GM06990 (cell line): ENCODE data around the gene ARHGAP12.
A peak's percentile ranks its signal among the peaks of the same experiment; 100 is the strongest.

Experiments
- DNase-seq: peaks from one replicate; pipeline ENCODE4 v3.0.0-alpha.2; 2011; ENCODE audit not compliant: insufficient read length; ENCODE audit errors: extremely low read depth
- H3K27me3 ChIP-seq: replicated peaks from 2 replicates; pipeline ENCODE4 v1.6.0; 2011; ENCODE audit warnings: low read length; ENCODE audit not compliant: control insufficient read depth, insufficient read depth
- H3K36me3 ChIP-seq: 2 replicates; pipeline ENCODE4 v1.5.1; 2011; ENCODE audit warnings: low read length; ENCODE audit not compliant: control insufficient read depth, insufficient read depth
- H3K4me3 ChIP-seq: replicated peaks from 2 replicates; pipeline ENCODE4 v1.5.1; 2011; ENCODE audit warnings: low read depth, mild to moderate bottlenecking, control low read depth, low read length
- CTCF ChIP-seq: IDR thresholded peaks from 2 replicates; pipeline ENCODE4 v1.5.1; 2011; ENCODE audit warnings: low read length, control low read depth, mild to moderate bottlenecking, inconsistent platforms; ENCODE audit not compliant: insufficient read depth, poor library complexity, severe bottlenecking

Gene ARHGAP12

GRCh38 chr10:31761156-31761555 lies 167.5 kb downstream of the ARHGAP12 start:
- Histone ChIP-seq H3K36me3 (no peaks in the 10 kb centered on the region), H3K4me3 (no peak overlapping the region), H3K27me3 (no peaks in the 10 kb centered on the region)
- TF ChIP-seq CTCF: no peak
- DNase-seq: no peak

- Histone ChIP-seq H3K4me3 (peak overlapping the region; percentile 73), H3K36me3 (no peaks in the 10 kb centered on the region), H3K27me3 (no peaks in the 10 kb centered on the region)
- DNase-seq: no peak
- no peak for TF ChIP-seq CTCF
Observed at GRCh38 chr10:31760674-31761081, 168.0 kb downstream of the ARHGAP12 start.

- Histone ChIP-seq H3K4me3 (peak overlapping the region; percentile 95), H3K36me3 (no peaks in the 10 kb centered on the region), H3K27me3 (no peaks in the 10 kb centered on the region)
- DNase-seq: peak; percentile 96
- TF ChIP-seq CTCF: no peak
Observed at GRCh38 chr10:31759799-31760626, 168.6 kb downstream of the ARHGAP12 start.

GRCh38 chr10:31759124-31759798 lies 169.4 kb downstream of the ARHGAP12 start:
- no peaks in the 10 kb centered on the region for H3K27me3 ChIP-seq
- H3K36me3 ChIP-seq: no peaks in the 10 kb centered on the region
- peak overlapping the region; percentile 95 for H3K4me3 ChIP-seq
- peak; percentile 49 for DNase-seq
- no peak for TF ChIP-seq CTCF

GRCh38 chr10:31758495-31758894 lies 170.1 kb downstream of the ARHGAP12 start:
- no peak for TF ChIP-seq CTCF
- H3K27me3 ChIP-seq: no peaks in the 10 kb centered on the region
- no peak overlapping the region for H3K4me3 ChIP-seq
- no peak for DNase-seq
- H3K36me3 ChIP-seq: no peaks in the 10 kb centered on the region
